HT-29 (cell line): ENCODE data around the gene KCNH2. TPM values are rescaled to one million over a fixed set of nuclear protein-coding genes. Genes with fewer than 3 reads are reported as not detected.

Experiments
- DNase-seq: peaks from one replicate; pipeline ENCODE4 v3.0.0-alpha.2; 2015; ENCODE audit warnings: low spot score
- total RNA-seq: library from RNA; depleted of rRNA; stranded (reverse); fragments of >200 nt; shearing (Covaris generic); gene quantifications from 2 replicates; pipeline ENCODE4 v1.2.3, GENCODE V29; 2014; rRNA removed

The KCNH2 gene
- total RNA-seq, 1 experiment from 2014 or later = 2.2 TPM

GRCh38 chr7:150909200-150909995 is 68.7 kb downstream of the KCNH2 start:
- no peak for DNase-seq

GRCh38 chr7:150908173-150908572 is 69.9 kb downstream of the KCNH2 start:
- DNase-seq = no peak

GRCh38 chr7:150904011-150904909 is 73.9 kb downstream of the KCNH2 start:
- DNase-seq = no peak

GRCh38 chr7:150903606-150904005 is 74.5 kb downstream of the KCNH2 start:
- DNase-seq = peak; percentile 92

GRCh38 chr7:150902078-150903033 is 75.8 kb downstream of the KCNH2 start:
- peak; percentile 53 for DNase-seq

- peak; percentile 68 for DNase-seq
Measured at GRCh38 chr7:150901160-150902035, 76.7 kb downstream of the KCNH2 start.

GRCh38 chr7:150900675-150901074 is 77.4 kb downstream of the KCNH2 start:
- no peak for DNase-seq

DNA sequence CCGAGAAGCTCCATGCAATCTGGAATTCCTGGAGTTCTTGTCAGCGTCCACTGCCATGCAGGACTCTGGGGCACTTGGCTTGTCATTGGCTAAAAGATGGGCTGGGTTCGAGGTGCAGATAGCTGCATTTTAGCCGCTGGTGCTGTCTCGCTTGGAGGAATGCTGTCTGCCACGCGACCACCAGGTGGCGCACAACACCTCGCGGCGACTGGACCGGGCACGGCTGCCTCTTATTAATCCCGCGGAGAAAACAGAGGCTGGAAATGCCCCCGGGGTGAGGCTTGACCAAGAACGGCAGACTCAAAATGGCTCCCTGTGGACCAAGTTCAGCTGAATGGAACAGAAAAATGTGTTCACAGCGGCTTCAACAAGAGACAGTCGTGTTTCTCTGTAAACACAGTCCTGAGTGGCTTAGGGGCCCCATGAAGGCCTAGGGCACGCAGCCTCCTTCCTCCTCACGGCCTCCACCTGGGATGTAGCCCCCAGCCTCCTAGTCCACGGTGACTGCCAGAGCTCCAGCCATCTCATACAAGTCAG is 79.6 kb downstream of the KCNH2 start:
- DNase-seq = peak; percentile 83

GRCh38 chr7:150897502-150898474 is 80.3 kb downstream of the KCNH2 start:
- no peak for DNase-seq

DNA sequence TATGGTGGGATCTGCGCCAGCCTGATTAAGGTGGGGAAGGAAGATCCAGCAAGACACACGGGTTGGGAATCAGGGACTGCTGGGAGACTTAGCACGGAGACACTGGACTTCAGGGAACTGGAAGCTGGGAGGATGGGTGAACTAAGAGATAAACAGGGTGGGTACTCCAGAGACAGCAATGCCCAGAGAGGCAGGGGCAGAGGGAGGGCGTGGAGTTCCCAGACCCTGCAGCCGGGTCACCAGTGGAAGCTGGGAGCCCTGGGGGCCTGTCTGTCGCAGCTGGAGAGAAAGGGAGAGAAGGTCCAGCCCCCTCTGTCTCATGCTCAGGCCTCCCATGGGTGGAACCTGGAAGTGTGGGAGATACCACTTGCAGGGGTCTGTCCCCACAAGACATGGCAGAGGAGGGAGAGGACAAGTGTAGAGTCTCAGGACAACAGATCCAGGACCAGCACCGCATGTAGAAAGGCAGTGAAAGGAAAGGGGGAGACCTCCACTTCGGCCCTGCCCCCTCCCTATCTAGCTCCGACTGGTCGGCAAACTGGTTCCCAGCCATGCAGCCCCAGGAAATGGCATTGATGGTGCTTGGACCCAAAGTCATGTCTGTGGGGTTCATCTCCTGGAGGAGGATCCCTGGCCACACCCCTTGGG is 81.4 kb downstream of the KCNH2 start:
- no peak for DNase-seq

GRCh38 chr7:150895809-150896208 is 82.3 kb downstream of the KCNH2 start:
- no peak for DNase-seq

Other genes starting within 250 kb of the KCNH2 start
- gene GIMAP5, start 240.9 kb downstream of the KCNH2 start, total RNA-seq = not detected in 2 replicates
- gene TMEM176B, start 178.0 kb downstream of the KCNH2 start, total RNA-seq = 1.0 and 2.0 TPM in 2 replicates
- gene TMEM176A, start 177.6 kb downstream of the KCNH2 start, total RNA-seq = 0.39 and 0.79 TPM in 2 replicates
- 25.2 and 25.8 TPM in 2 replicates for gene AOC1, start 125.8 kb downstream of the KCNH2 start, total RNA-seq
- 6.7 and 13.0 TPM in 2 replicates for gene NOS3, start 12.7 kb upstream of the KCNH2 start, total RNA-seq
- 0.47 and 1.0 TPM in 2 replicates for gene ATG9B, start 46.2 kb upstream of the KCNH2 start, total RNA-seq
- gene ABCB8, start 50.1 kb upstream of the KCNH2 start, total RNA-seq = 81.6 and 97.8 TPM in 2 replicates
- 1.5 and 2.2 TPM in 2 replicates for gene ASIC3, start 70.2 kb upstream of the KCNH2 start, total RNA-seq
- gene CDK5, start 79.6 kb upstream of the KCNH2 start, total RNA-seq = 43.6 and 62.6 TPM in 2 replicates
- 851 and 1,005 TPM in 2 replicates for gene SLC4A2, start 81.3 kb upstream of the KCNH2 start, total RNA-seq
- gene FASTK, start 102.5 kb upstream of the KCNH2 start, total RNA-seq = 265 and 300 TPM in 2 replicates
- gene TMUB1, start 105.2 kb upstream of the KCNH2 start, total RNA-seq = 258 and 264 TPM in 2 replicates
- gene AGAP3, start 108.2 kb upstream of the KCNH2 start, total RNA-seq = 140 and 162 TPM in 2 replicates
- gene GBX1, start 189.4 kb upstream of the KCNH2 start, total RNA-seq = not detected in 2 replicates
- not detected in 2 replicates for gene ASB10, start 208.9 kb upstream of the KCNH2 start, total RNA-seq
- not detected in 2 replicates for gene H2BK1, start 232.2 kb upstream of the KCNH2 start, total RNA-seq
- 80.2 and 82.5 TPM in 2 replicates for gene ABCF2, start 248.9 kb upstream of the KCNH2 start, total RNA-seq